K562 (cell line): Measurements from ENCODE around the gene SYNE2. TPM values are rescaled to one million over a fixed set of nuclear protein-coding genes. Genes with fewer than 3 reads are reported as not detected.

Source experiments
- ATAC-seq: fragments of 200-7000 bp; cut with Tn5 transposase; 3 replicates; pipeline ENCODE4 v1.9.1; 2020; ENCODE audit warnings: moderate library complexity
- BruUV-seq: library from RNA; stranded (reverse); fragments of 400-500 nt; replicated peaks from 2 replicates; lab custom pipeline; 2021; lab: Mats Ljungman, UMichigan
- CTCF ChIA-PET: fragments of 300-600 bp; formaldehyde crosslinking; extraction: SDS; loops from one replicate; lab custom pipeline; 2021; ENCODE audit warnings: low intra/inter-chr PET ratio; lab: Yijun Ruan, JAX
- POLR2A ChIA-PET: fragments of 300-600, 350-650 bp; sonication (Branson Sonifier 250); formaldehyde crosslinking; extraction: SDS; loops from one replicate; lab custom pipeline; 2021; ENCODE audit warnings: antibody characterized with exemption, inconsistent platforms; lab: Yijun Ruan, JAX
- DNase-seq, 4 experiments: peaks; one replicate each; pipeline versions ENCODE4 v3.0.0 to v3.0.0-alpha.2; 2011 to 2018; ENCODE audit warnings: low spot score in 3 of 4, mixed read lengths in 3 of 4; ENCODE audit errors: extremely low read depth in 1 of 4
- FAIRE-seq: peaks from 2 replicates; lab custom pipeline; 2011; peaks lifted over from hg19 to GRCh38; lab: Jason Lieb, UNC
- H2AFZ ChIP-seq: 2 replicates; pipeline ENCODE4 v1.6.0; 2011; ENCODE audit warnings: low read depth, low read length, control low read depth, inconsistent platforms
- H3K27ac ChIP-seq: fragments of 200-600 bp; 3 replicates; pipeline ENCODE4 v1.8.0; 2011; ENCODE audit warnings: low read depth, mild to moderate bottlenecking, control low read depth, inconsistent platforms, low read length, moderate library complexity, mixed read lengths; ENCODE audit errors: extremely low read depth
- H3K27me3 ChIP-seq, 2 experiments: fragments of 300-600 bp in 1 of 2; 2 replicates in 1 of 2; 3 replicates in 1 of 2; pipeline versions ENCODE4 v1.6.0 to v1.8.0; 2011; ENCODE audit warnings: inconsistent platforms in 2 of 2, low read length in 2 of 2, mild to moderate bottlenecking in 1 of 2, mixed read lengths in 1 of 2, moderate library complexity in 1 of 2; ENCODE audit not compliant: control insufficient read depth in 2 of 2, insufficient read depth in 2 of 2
- H3K36me3 ChIP-seq: fragments of 300-600 bp; 3 replicates; pipeline ENCODE4 v1.8.0; 2011; ENCODE audit warnings: mild to moderate bottlenecking, low read length, inconsistent platforms; ENCODE audit not compliant: control insufficient read depth, insufficient read depth
- H3K4me1 ChIP-seq, 2 experiments: fragments of 200-600 bp in 1 of 2; replicated peaks in 1 of 2; 2 replicates in 1 of 2; 3 replicates in 1 of 2; pipeline versions ENCODE4 v1.5.1 to v1.8.0; 2011; ENCODE audit warnings: inconsistent platforms in 2 of 2, low read length in 2 of 2, mild to moderate bottlenecking in 1 of 2, mixed read lengths in 1 of 2, moderate library complexity in 1 of 2; ENCODE audit not compliant: control insufficient read depth in 2 of 2, insufficient read depth in 2 of 2
- H3K4me2 ChIP-seq: 2 replicates; pipeline ENCODE4 v1.6.1; 2011; ENCODE audit warnings: low read length, control low read depth, inconsistent platforms, mixed read lengths; ENCODE audit not compliant: insufficient read depth
- H3K4me3 ChIP-seq: fragments of 200-600 bp; sonication (generic), shearing (Covaris generic); 2 replicates; pipeline ENCODE4 v1.5.1; 2016; ENCODE audit warnings: control low read depth, inconsistent platforms
- H3K79me2 ChIP-seq: fragments of 200-600 bp; 3 replicates; pipeline ENCODE4 v1.8.0; 2011; ENCODE audit warnings: low read length, inconsistent platforms; ENCODE audit not compliant: control insufficient read depth, insufficient read depth
- H3K9ac ChIP-seq, 2 experiments: 2 replicates each; pipeline versions ENCODE4 v1.6.0 to v1.6.1; 2011; ENCODE audit warnings: low read depth in 2 of 2, low read length in 2 of 2, control low read depth in 1 of 2, inconsistent platforms in 1 of 2, mild to moderate bottlenecking in 1 of 2, mixed read lengths in 1 of 2; ENCODE audit not compliant: insufficient read depth in 1 of 2
- H3K9me1 ChIP-seq: one replicate; pipeline ENCODE4 v1.6.0; 2011; ENCODE audit warnings: inconsistent platforms, mild to moderate bottlenecking, low read length, moderate library complexity; ENCODE audit not compliant: control insufficient read depth, insufficient read depth
- H3K9me3 ChIP-seq: replicated peaks from 2 replicates; pipeline ENCODE4 v1.5.1; 2011; ENCODE audit warnings: low read depth, low read length, inconsistent platforms; ENCODE audit not compliant: control insufficient read depth, insufficient read depth
- H4K20me1 ChIP-seq: replicated peaks from 2 replicates; pipeline ENCODE4 v1.6.1; 2011; ENCODE audit warnings: low read length, inconsistent platforms, mixed read lengths; ENCODE audit not compliant: control insufficient read depth, insufficient read depth
- BCL6 ChIP-seq: fragments of 250-450 bp; sonication (Bioruptor Pico); IDR thresholded peaks from 2 replicates; pipeline ENCODE4 v1.4.0; 2020
- COPS2 ChIP-seq: fragments of 450-650 bp; conservative IDR thresholded peaks from 2 replicates; pipeline ENCODE4 v1.6.1; 2016; ENCODE audit warnings: mild to moderate bottlenecking, moderate library complexity
- CREB1 ChIP-seq, 2 experiments: sonication (generic) in 1 of 2; formaldehyde crosslinking in 1 of 2; IDR thresholded peaks; 2 replicates each; pipeline versions ENCODE4 v1.6.1 to v1.8.0; 2012 to 2022; ENCODE audit warnings: inconsistent platforms in 1 of 2, mild to moderate bottlenecking in 1 of 2, missing genetic modification reagents in 1 of 2, moderate library complexity in 1 of 2
- CXXC5 ChIP-seq: fragments of 250-450 bp; sonication (Bioruptor Pico); IDR thresholded peaks from 2 replicates; pipeline ENCODE4 v1.8.0; 2022; ENCODE audit warnings: inconsistent platforms, mild to moderate bottlenecking, moderate library complexity
- GTF2B ChIP-seq: IDR thresholded peaks from 2 replicates; pipeline ENCODE4 v1.6.1; 2011; ENCODE audit not compliant: insufficient read length; ENCODE audit errors: extremely low read depth
- HMGN3 ChIP-seq: IDR thresholded peaks from 2 replicates; pipeline ENCODE4 v1.6.1; 2011; ENCODE audit warnings: borderline replicate concordance, low read depth, mild to moderate bottlenecking, mixed read lengths, low read length; ENCODE audit not compliant: insufficient read length; ENCODE audit errors: extremely low read depth
- MAFG ChIP-seq: fragments of 450-650 bp; conservative IDR thresholded peaks from 2 replicates; pipeline ENCODE4 v1.6.1; 2016; ENCODE audit warnings: missing genetic modification characterization, missing compliant biosample characterization
- MXI1 ChIP-seq: IDR thresholded peaks from 2 replicates; pipeline ENCODE4 v1.6.1; 2011; ENCODE audit warnings: low read depth, mild to moderate bottlenecking, improper control_type of control experiment, low read length
- NCOA1 ChIP-seq: fragments of 450-650 bp; IDR thresholded peaks from 2 replicates; pipeline ENCODE4 v1.6.1; 2016; ENCODE audit warnings: low read depth
- NELFE ChIP-seq: IDR thresholded peaks from 2 replicates; pipeline ENCODE4 v1.6.1; 2011; ENCODE audit warnings: mild to moderate bottlenecking; ENCODE audit not compliant: insufficient read depth, insufficient read length
- NR2C1 ChIP-seq, 2 experiments: fragments of 450-650 bp; IDR thresholded peaks; 2 replicates each; pipeline ENCODE4 v1.6.1; 2017; ENCODE audit warnings: mild to moderate bottlenecking in 2 of 2, antibody characterized with exemption in 1 of 2, inconsistent platforms in 1 of 2, missing compliant biosample characterization in 1 of 2, missing genetic modification characterization in 1 of 2
- PRPF4 ChIP-seq: fragments of 200-400 bp; formaldehyde crosslinking; IDR thresholded peaks from one replicate; pipeline ENCODE4 v1.6.1; 2017; ENCODE audit warnings: low read length, low read depth, mild to moderate bottlenecking; ENCODE audit not compliant: insufficient read depth, poor library complexity, severe bottlenecking
- RFX7 ChIP-seq: fragments of 250-450 bp; sonication (Bioruptor Pico); IDR thresholded peaks from 2 replicates; pipeline ENCODE4 v1.5.1; 2021; ENCODE audit warnings: mild to moderate bottlenecking
- ZBTB12 ChIP-seq: fragments of 250-450 bp; sonication (Bioruptor Pico); IDR thresholded peaks from 2 replicates; pipeline ENCODE4 v1.4.0; 2020
- ZBTB17 ChIP-seq: fragments of 450-650 bp; formaldehyde crosslinking; IDR thresholded peaks from 2 replicates; pipeline ENCODE4 v1.4.0; 2020; ENCODE audit warnings: mild to moderate bottlenecking
- ZBTB5 ChIP-seq: fragments of 450-650 bp; IDR thresholded peaks from 2 replicates; pipeline ENCODE4 v1.6.1; 2017; ENCODE audit warnings: antibody characterized with exemption
- ZKSCAN8 ChIP-seq: fragments of 200-800 bp; sonication (Bioruptor generic); IDR thresholded peaks from 2 replicates; pipeline ENCODE4 v1.6.1; 2016; ENCODE audit warnings: missing genetic modification characterization, missing compliant biosample characterization
- WGBS: fragments of 100-300 bp; shearing (Covaris generic); methylation state at CpG from one replicate; pipeline ENCODE4 v1.1.6; 2016; ENCODE audit warnings: low coverage, mixed read lengths; ENCODE audit not compliant: insufficient coverage; ENCODE audit errors: missing lambda C conversion rate; 5-methylcytosine and 5-hydroxymethylcytosine counted together
- in situ Hi-C: fragments of 300-500 bp; cut with MboI; formaldehyde crosslinking; loops from 4 replicates; pipeline ENCODE4 v1.15.0; 2018; ENCODE audit warnings: inconsistent platforms, mixed read lengths
- intact Hi-C: fragments of 100-400 bp; cut with micrococcal nuclease; formaldehyde crosslinking; loops from 2 replicates; pipeline ENCODE4 v1.14.2; 2022
- polyA plus RNA-seq, 8 experiments: library from polyadenylated mRNA; depleted of rRNA in 4 of 8; stranded (reverse) in 5 of 8; unstranded in 3 of 8; fragments of >200 nt; fragmentation: Nextera tagmentation in 2 of 8; fragmentation: Illumina TruSeq in 1 of 8; extraction: Ambion mirVana in 2 of 8; extraction: Trizol in 1 of 8; gene quantifications; 2 replicates each; pipeline versions ENCODE4 v1.2.1 to v1.2.3, GENCODE V29; 2011 to 2014; ENCODE audit warnings: inconsistent platforms in 1 of 8, missing spikeins in 1 of 8
- total RNA-seq, 7 experiments: library from RNA; depleted of rRNA in 6 of 7; stranded (reverse); fragments of >200 nt in 6 of 7; fragmentation: Illumina TruSeq in 2 of 7; extraction: Trizol in 2 of 7; gene quantifications; 2 replicates each; pipeline versions ENCODE4 v1.2.1 to v1.2.3, GENCODE V29; 2011 to 2021; ENCODE audit warnings: low replicate concordance in 1 of 7

Gene SYNE2
- total and polyA plus RNA-seq, 9 of the 15 experiments (the other 6 are each of a cell fraction or from before 2014, with no cell fraction given) = 0.06 to 0.53 (median 0.11) TPM

- Histone ChIP-seq H3K27me3 (no peaks in the 10 kb centered on the region; a peak in 1 of 5 replicates), H2AFZ (no peak overlapping the region)
- TF ChIP-seq NCOA1 (no peak), MAFG (no peak), ZBTB5 (no peak), COPS2 (no peak), GTF2B (no peak), ZBTB17 (CRISPR knock-in tag) (no peak), PRPF4 (no peak), BCL6 (CRISPR knock-in tag) (no peak), RFX7 (CRISPR knock-in tag) (no peak), NELFE (no peak), ZKSCAN8 (CRISPR knock-in tag) (no peak), MXI1 (no peak), ZBTB12 (no peak), HMGN3 (no peak), CXXC5 (no peak), CREB1 (IDR thresholded peaks at IDR 0.05) (no peak), CREB1 (CRISPR knock-in tag; IDR thresholded peaks at IDR 0.05) (no peak), NR2C1 (IDR thresholded peaks at IDR 0.05) (no peak), NR2C1 (tag; IDR thresholded peaks at IDR 0.05) (no peak)
- TF ChIP-seq, all 486 proteins: peak for 0
- no peak overlapping the region for H3K4me2 ChIP-seq
- intact Hi-C loops (no loop called here), in situ Hi-C loops (no loop called here)
- no peaks in the 10 kb centered on the region for H3K36me3 ChIP-seq
- H3K79me2 ChIP-seq = no peaks in the 10 kb centered on the region
- H3K9ac ChIP-seq = no peak overlapping the region
- no peaks in the 10 kb centered on the region for H3K4me1 ChIP-seq
- H3K9me3 ChIP-seq = no peaks in the 10 kb centered on the region
- WGBS = 40% methylated on average over 6 of the region's 6 CpGs
- POLR2A ChIA-PET = no interaction called here
- CTCF ChIA-PET = no interaction called here
- H4K20me1 ChIP-seq = no peaks in the 10 kb centered on the region
- no peaks in the 10 kb centered on the region for H3K9me1 ChIP-seq
- no peak for FAIRE-seq
- ATAC-seq = no peak
- DNase-seq = no peak
- BruUV-seq = no TSS peak
- H3K4me3 ChIP-seq = no peak overlapping the region
- H3K27ac ChIP-seq = no peak overlapping the region
These were observed 385.2 kb downstream of the SYNE2 start for GRCh38 chr14:64238049-64238448.
